Effector memory CD4-positive, alpha-beta T cell (primary cell): ENCODE measurements around the gene PCCA.

Experiments used
- DNase-seq, 3 donors: peaks; one replicate each; pipeline ENCODE4 v3.0.0-alpha.2; 2020
- H3K27ac ChIP-seq: 2 replicates; pipeline ENCODE4 v1.7.0; 2013; ENCODE audit warnings: mild to moderate bottlenecking, low read length, moderate library complexity; ENCODE audit not compliant: insufficient read depth, poor library complexity, severe bottlenecking
- H3K27me3 ChIP-seq: replicated peaks from 2 replicates; pipeline ENCODE4 v1.7.0; 2013; ENCODE audit warnings: mild to moderate bottlenecking, low read length; ENCODE audit not compliant: insufficient read depth, control insufficient read depth, poor library complexity, severe bottlenecking
- H3K36me3 ChIP-seq: 2 replicates; pipeline ENCODE4 v1.7.0; 2013; ENCODE audit warnings: mild to moderate bottlenecking, low read length, moderate library complexity; ENCODE audit not compliant: control insufficient read depth, insufficient read depth
- H3K4me1 ChIP-seq: 2 replicates; pipeline ENCODE4 v1.7.0; 2013; ENCODE audit warnings: low read length, mild to moderate bottlenecking; ENCODE audit not compliant: control insufficient read depth, insufficient read depth, poor library complexity, severe bottlenecking
- H3K4me3 ChIP-seq: 2 replicates; pipeline ENCODE4 v1.7.0; 2013; ENCODE audit warnings: low read length, low read depth, mild to moderate bottlenecking; ENCODE audit not compliant: insufficient read depth, poor library complexity, severe bottlenecking
- H3K9me3 ChIP-seq: 2 replicates; pipeline ENCODE4 v1.7.0; 2013; ENCODE audit warnings: mild to moderate bottlenecking, low read length, moderate library complexity; ENCODE audit not compliant: control insufficient read depth

The PCCA gene

DNA sequence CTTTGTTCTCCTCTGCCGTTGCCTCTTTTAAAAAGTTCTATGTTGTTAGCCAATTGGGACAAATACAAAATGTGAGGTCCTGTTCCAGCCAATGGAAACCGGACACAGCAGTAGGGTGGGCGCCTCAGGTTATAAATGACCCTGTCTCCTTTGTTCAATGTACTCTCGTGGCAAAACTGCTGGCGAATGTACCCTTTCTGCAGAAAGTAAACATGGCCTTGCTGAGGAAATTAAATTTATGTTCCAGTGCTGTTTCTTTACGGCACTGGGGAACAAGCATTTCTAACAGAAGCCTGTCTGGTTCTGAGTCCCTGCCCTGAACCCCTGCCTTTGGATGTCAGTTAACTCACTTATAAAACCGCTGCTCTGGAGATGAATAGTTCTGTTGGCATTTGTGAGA is 140.7 kb downstream of the PCCA start:
- H3K9me3 ChIP-seq, result no peaks in the 10 kb centered on the region
- no peaks in the 10 kb centered on the region for H3K36me3 ChIP-seq
- H3K4me3 ChIP-seq, result no peak overlapping the region
- no peak overlapping the region for H3K27ac ChIP-seq
- H3K27me3 ChIP-seq, result no peaks in the 10 kb centered on the region
- no peak for DNase-seq
- H3K4me1 ChIP-seq, result no peaks in the 10 kb centered on the region

DNA sequence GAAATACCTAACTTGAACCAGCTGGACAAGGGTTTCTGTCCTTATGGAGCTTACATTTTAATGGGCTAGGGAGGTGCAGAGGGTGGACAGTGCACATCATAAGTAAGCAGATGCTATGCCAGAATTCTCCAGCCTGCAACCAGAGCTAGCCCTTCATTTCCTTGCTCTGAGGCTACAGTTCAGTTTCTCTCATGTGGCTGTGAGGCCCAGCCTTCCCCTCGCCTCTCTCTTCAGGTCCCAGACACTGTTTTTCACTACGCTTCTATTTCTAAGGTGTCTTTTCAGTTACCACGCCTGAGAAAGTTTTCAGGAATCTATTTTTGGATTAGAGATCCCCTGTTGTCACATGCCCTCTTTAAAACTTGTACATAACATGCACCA is 141.9 kb downstream of the PCCA start:
- H3K27me3 ChIP-seq, result no peaks in the 10 kb centered on the region
- no peak overlapping the region for H3K4me3 ChIP-seq
- no peaks in the 10 kb centered on the region for H3K36me3 ChIP-seq
- no peak for DNase-seq
- no peaks in the 10 kb centered on the region for H3K4me1 ChIP-seq
- no peaks in the 10 kb centered on the region for H3K9me3 ChIP-seq
- no peak overlapping the region for H3K27ac ChIP-seq

DNA sequence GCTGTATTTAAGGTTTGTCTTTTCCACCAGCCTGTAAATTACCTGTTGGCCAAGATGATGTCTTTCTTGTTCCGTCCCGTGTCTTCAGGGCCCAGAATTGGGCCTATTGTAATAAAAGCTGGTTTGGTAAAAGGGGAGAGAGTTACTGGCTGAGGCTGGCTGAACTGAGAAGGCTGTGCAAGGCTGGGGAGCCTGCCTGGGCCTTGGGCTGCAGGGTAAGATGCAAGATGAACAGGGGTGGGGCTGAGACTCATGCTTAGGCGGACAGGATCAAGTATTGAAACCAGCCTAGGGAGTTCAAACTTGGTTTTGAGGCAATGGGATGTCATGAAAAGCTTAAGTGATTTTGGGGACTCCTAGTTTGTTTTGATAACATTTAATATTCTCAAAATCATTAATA is 142.3 kb downstream of the PCCA start:
- Histone ChIP-seq H3K36me3 (no peaks in the 10 kb centered on the region), H3K27me3 (no peaks in the 10 kb centered on the region), H3K4me3 (no peak overlapping the region), H3K27ac (no peak overlapping the region), H3K9me3 (no peaks in the 10 kb centered on the region), H3K4me1 (no peaks in the 10 kb centered on the region)
- no peak for DNase-seq

DNA sequence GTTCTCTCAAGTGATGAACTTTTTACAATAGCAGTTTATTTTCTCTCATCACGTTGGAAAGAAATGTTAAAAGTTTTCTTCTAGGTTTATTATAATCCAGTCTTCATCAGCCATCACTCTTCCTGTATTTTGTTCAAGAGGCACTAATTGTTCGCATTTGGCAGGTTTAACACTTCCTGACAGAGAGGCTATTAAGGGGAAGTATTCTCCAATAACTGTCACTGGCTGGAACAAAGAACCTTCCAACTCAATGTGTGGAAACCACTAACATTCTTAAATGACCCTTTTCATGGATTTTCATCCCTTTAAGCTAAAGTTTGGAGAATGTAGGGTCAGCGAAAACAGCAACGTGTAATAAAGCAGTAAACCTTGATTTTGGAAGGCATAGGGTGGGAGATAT is 145.1 kb downstream of the PCCA start:
- Histone ChIP-seq H3K27ac (no peak overlapping the region), H3K36me3 (no peaks in the 10 kb centered on the region), H3K4me3 (no peak overlapping the region), H3K9me3 (no peaks in the 10 kb centered on the region), H3K27me3 (no peaks in the 10 kb centered on the region), H3K4me1 (no peaks in the 10 kb centered on the region)
- DNase-seq, result no peak

DNA sequence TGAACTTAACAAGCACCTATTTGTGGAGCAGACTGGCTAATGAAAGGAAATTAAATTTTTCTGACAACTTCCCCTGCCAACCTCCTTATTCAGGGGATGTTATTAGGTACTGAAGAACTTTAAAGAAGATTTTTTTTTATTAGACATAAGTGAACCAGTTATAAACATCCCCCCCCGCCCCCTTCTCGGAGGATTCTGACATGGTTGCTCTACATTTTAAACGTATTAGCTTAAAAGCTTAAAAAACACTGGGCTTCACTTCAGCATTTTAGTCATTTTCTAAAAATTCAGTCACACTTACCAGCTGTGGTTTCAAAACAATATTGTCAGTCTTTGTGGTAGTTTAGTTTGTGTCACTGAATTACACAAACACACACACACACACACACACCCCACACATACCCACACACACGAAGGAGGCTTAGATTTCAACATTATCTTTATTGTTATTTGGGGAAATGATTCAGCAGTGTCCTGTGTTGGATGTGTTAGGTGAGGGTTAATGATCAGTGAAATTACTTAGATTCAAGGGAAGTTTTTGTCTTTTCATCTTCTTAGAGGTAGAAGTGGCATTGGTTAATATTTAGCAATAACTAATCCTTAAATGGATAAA is 145.7 kb downstream of the PCCA start:
- Histone ChIP-seq H3K36me3 (no peaks in the 10 kb centered on the region), H3K27ac (no peak overlapping the region), H3K9me3 (no peaks in the 10 kb centered on the region), H3K4me1 (no peaks in the 10 kb centered on the region), H3K4me3 (no peak overlapping the region), H3K27me3 (no peaks in the 10 kb centered on the region)
- DNase-seq, result no peak

DNA sequence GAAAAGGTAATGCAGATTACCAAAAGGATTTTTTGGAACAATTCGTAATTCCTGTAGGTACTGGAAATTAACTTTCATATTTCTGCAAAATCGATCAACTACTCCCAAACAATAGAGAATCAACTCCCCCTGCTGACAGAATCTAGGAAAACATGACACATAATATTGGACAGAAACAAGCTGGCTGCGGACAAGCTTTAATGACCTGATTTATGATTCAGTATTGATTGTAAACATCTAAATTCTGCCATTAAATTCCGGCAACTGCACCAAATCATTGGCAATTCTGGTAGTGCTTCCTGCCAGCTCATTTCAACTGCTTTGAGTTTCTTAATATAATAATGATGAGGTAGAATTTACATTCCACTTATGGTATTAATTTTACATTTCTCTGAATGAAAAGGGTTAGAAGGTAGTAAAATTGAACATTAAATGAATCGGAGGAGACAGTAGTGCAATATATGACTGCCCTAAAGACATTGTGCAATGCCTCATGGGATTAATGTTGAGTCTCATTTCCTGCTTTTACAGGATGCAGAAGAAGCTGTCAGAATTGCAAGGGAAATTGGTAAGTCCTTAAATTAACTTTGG is 146.5 kb downstream of the PCCA start:
- H3K27ac ChIP-seq, result no peak overlapping the region
- no peak for DNase-seq

DNA sequence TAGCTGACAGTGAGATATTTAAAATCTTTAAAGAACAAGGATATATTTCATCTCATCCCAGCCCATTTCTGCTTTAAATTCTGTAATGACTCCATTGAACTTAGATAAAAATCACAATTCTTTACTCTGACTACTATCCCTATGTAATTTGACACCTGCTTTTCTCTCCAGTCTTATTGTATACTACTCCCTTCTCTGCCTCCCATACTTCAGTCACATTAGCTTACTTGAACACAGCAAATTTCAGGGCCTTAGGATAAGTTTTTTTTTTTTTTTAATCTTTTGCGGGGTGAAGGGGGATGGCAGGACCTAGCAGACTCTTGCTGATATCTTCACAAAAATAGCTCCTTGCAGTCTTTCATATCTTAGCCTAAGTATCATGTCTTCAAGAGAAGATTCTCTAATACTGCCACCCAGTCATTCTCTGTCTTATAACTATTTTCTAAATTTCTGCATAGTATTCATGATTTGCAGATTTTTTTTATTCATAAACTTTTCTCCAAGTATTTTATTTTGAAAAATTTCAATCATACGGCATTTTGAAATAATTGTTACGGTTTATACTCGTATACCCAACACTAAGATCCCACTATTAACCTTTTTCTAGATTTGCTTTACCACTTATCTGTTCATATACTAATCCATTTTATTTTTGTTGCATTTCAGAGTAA is 151.4 kb downstream of the PCCA start:
- Histone ChIP-seq H3K27ac (no peak overlapping the region), H3K36me3 (no peaks in the 10 kb centered on the region), H3K4me3 (no peak overlapping the region), H3K4me1 (no peaks in the 10 kb centered on the region), H3K9me3 (no peaks in the 10 kb centered on the region), H3K27me3 (no peaks in the 10 kb centered on the region)
- no peak for DNase-seq

More for the DNA sequence above, 146.5 kb downstream of the PCCA start:
- Histone ChIP-seq H3K4me3 (no peak overlapping the region), H3K36me3 (no peaks in the 10 kb centered on the region), H3K4me1 (no peaks in the 10 kb centered on the region), H3K27me3 (no peaks in the 10 kb centered on the region), H3K9me3 (no peaks in the 10 kb centered on the region)

DNA sequence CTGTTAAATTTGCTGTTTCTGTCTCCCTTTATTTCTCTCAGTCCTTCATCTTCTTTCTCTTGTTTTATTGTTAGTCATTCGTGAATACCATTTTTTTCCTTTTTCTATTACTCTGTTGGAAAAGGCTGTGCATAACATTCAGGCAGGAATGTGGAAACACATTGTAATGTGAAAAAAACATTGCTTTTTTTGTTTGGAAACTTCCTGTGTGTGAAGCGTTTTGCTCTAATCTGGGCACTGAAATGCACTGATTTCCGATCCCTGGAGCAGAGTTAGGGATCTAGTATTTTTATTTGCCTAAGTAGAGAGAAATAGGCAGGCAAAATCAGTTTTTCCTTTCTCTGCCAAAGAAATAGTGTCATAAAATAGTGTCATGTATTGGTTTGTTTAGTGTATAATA is 155.5 kb downstream of the PCCA start:
- Histone ChIP-seq H3K4me1 (no peaks in the 10 kb centered on the region), H3K36me3 (no peaks in the 10 kb centered on the region), H3K4me3 (no peak overlapping the region), H3K9me3 (no peaks in the 10 kb centered on the region), H3K27ac (no peak overlapping the region), H3K27me3 (no peaks in the 10 kb centered on the region)
- DNase-seq, result no peak

DNA sequence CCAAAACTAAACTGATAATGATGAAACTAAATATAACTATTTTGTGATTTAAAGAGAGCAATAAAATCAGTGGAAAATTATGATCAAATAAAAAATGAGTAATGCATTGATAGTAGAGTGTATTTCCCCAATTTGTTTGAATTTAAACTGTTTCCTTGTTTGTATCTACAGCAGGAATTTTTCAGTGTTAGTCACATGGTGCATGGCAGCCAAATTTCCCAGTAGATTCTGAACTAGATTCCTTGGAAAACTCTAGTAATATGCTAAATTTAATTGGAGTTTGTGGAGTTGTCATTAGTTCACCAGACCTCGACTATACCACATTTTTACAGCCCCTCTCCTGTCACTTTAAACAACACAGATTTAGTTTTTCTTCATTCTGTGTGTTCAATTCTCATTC is 156.2 kb downstream of the PCCA start:
- DNase-seq, result no peak
- no peak overlapping the region for H3K27ac ChIP-seq
- H3K27me3 ChIP-seq, result no peaks in the 10 kb centered on the region
- H3K9me3 ChIP-seq, result no peaks in the 10 kb centered on the region
- no peak overlapping the region for H3K4me3 ChIP-seq
- H3K36me3 ChIP-seq, result no peaks in the 10 kb centered on the region
- no peaks in the 10 kb centered on the region for H3K4me1 ChIP-seq

DNA sequence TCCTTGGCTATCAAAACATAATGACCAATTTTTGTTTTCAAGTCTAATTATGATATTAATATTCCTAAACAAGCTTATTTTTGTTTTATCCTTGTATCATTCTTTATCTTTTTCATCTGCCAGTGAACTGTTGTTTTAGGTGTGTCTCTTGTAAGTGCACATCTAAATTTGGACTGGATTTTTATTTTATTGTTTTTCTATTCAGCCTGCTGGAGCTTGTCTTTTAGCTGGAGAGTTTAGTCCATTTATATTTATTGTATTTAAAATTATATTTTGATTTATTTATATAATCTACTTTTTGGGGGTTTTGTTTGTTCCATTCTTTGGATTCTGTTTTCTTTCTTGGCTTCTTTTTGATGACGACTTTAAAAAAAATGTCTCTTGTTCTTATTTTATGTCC is 159.0 kb downstream of the PCCA start:
- Histone ChIP-seq H3K36me3 (no peaks in the 10 kb centered on the region), H3K4me3 (no peak overlapping the region), H3K27ac (no peak overlapping the region), H3K9me3 (no peaks in the 10 kb centered on the region), H3K4me1 (no peaks in the 10 kb centered on the region), H3K27me3 (no peaks in the 10 kb centered on the region)
- no peak for DNase-seq
